T-helper 1 cell treated with Interleukin-12 subunit alpha and Interleukin-12 subunit beta and Interleukin-4 antibody, amounts not matched to agents 30 ng/mL and 1 ng/mL, for 36 hours (primary cell): Measurements from ENCODE around the gene GRB14. TPM values are rescaled to one million over a fixed set of nuclear protein-coding genes. Genes with fewer than 3 reads are reported as not detected.

Experiments
- intact Hi-C: fragments of 100-400 bp; cut with micrococcal nuclease; formaldehyde crosslinking; loops from one replicate; pipeline ENCODE4 v1.15.1; 2024
- total RNA-seq: library from RNA; stranded (reverse); gene quantifications from 2 replicates; pipeline ENCODE4 v1.2.3, GENCODE V29; 2022

GRB14 gene
- total RNA-seq, 1 donor from 2014 or later = not detected

- intact Hi-C loops = no loop called here
These were observed 7.8 kb downstream of the GRB14 start for GRCh38 chr2:164613321-164613982.

- intact Hi-C loops = no loop called here
These were observed 11.5 kb downstream of the GRB14 start for GRCh38 chr2:164609790-164610189.

GRCh38 chr2:164606557-164606956, 14.7 kb downstream of the GRB14 start:
- intact Hi-C loops = no loop called here

GRCh38 chr2:164605295-164605694, 16.0 kb downstream of the GRB14 start:
- intact Hi-C loops = no loop called here

GRCh38 chr2:164600763-164601162, 20.5 kb downstream of the GRB14 start:
- intact Hi-C loops = loop anchor here (1.0 kb wide), 1 partner anchor 40 kb away; no protein-coding TSS in a partner anchor

GRCh38 chr2:164599954-164600589, 21.2 kb downstream of the GRB14 start:
- intact Hi-C loops = loop anchor here (1.0 kb wide), 1 partner anchor 40 kb away; no protein-coding TSS in a partner anchor

GRCh38 chr2:164597983-164598382, 23.3 kb downstream of the GRB14 start:
- intact Hi-C loops = no loop called here

- intact Hi-C loops = no loop called here
These were observed 26.3 kb downstream of the GRB14 start for GRCh38 chr2:164595031-164595430.

- intact Hi-C loops = no loop called here
These were observed 27.3 kb downstream of the GRB14 start for GRCh38 chr2:164593959-164594358.

- intact Hi-C loops = no loop called here
These were observed 27.7 kb downstream of the GRB14 start for GRCh38 chr2:164593541-164593940.

GRCh38 chr2:164589522-164589921, 31.8 kb downstream of the GRB14 start:
- intact Hi-C loops = no loop called here

GRCh38 chr2:164581050-164581449, 40.2 kb downstream of the GRB14 start:
- intact Hi-C loops = no loop called here

- intact Hi-C loops = no loop called here
These were observed 46.4 kb downstream of the GRB14 start for GRCh38 chr2:164574931-164575330.

- intact Hi-C loops = no loop called here
These were observed 50.8 kb downstream of the GRB14 start for GRCh38 chr2:164570475-164570874.

GRCh38 chr2:164569378-164569777, 51.9 kb downstream of the GRB14 start:
- intact Hi-C loops = no loop called here

GRCh38 chr2:164568317-164568716, 53.0 kb downstream of the GRB14 start:
- intact Hi-C loops = no loop called here

- intact Hi-C loops = no loop called here
These were observed 53.8 kb downstream of the GRB14 start for GRCh38 chr2:164567335-164567989.

- intact Hi-C loops = no loop called here
These were observed 55.9 kb downstream of the GRB14 start for GRCh38 chr2:164565359-164565758.

GRCh38 chr2:164562666-164563065, 58.6 kb downstream of the GRB14 start:
- intact Hi-C loops = no loop called here

GRCh38 chr2:164561991-164562390, 59.3 kb downstream of the GRB14 start:
- intact Hi-C loops = no loop called here

- intact Hi-C loops = no loop called here
These were observed 59.9 kb downstream of the GRB14 start for GRCh38 chr2:164561416-164561815.

- intact Hi-C loops = loop anchor here (1.0 kb wide), 2 partner anchors 39 to 156 kb away; no protein-coding TSS in a partner anchor
These were observed 60.4 kb downstream of the GRB14 start for GRCh38 chr2:164560902-164561301.
